Effector memory CD8-positive, alpha-beta T cell (primary cell): ENCODE results near the gene RPS21.

Experiments used
- ATAC-seq: fragments of 150-1000 bp; cut with Tn5 transposase; replicated peaks from 2 replicates; pipeline ENCODE4 v1.10.0; 2021; ENCODE audit warnings: mild to moderate bottlenecking, moderate library complexity
- DNase-seq, 3 experiments: peaks; one replicate each; pipeline ENCODE4 v3.0.0; 2021
- H3K27ac Mint-ChIP-seq, 2 donors: one replicate each; pipeline ENCODE4 v1.8.0; 2022; ENCODE audit warnings: mild to moderate bottlenecking in 2 of 2, mixed read lengths in 2 of 2, moderate library complexity in 2 of 2
- H3K27me3 Mint-ChIP-seq, 2 donors: one replicate each; pipeline ENCODE4 v1.8.0; 2022; ENCODE audit warnings: mixed read lengths in 2 of 2
- H3K36me3 Mint-ChIP-seq: one replicate; pipeline ENCODE4 v1.8.0; 2022; ENCODE audit warnings: mild to moderate bottlenecking, moderate library complexity, mixed read lengths; ENCODE audit not compliant: insufficient read depth
- H3K4me1 Mint-ChIP-seq, 2 donors: one replicate each; pipeline ENCODE4 v1.8.0; 2022; ENCODE audit warnings: low read depth in 2 of 2, mixed read lengths in 2 of 2
- H3K4me3 Mint-ChIP-seq, 2 donors: one replicate each; pipeline ENCODE4 v1.8.0; 2022; ENCODE audit warnings: mild to moderate bottlenecking in 2 of 2, mixed read lengths in 2 of 2, moderate library complexity in 2 of 2
- H3K9me3 Mint-ChIP-seq, 2 donors: one replicate each; pipeline ENCODE4 v1.8.0; 2022; ENCODE audit warnings: mixed read lengths in 2 of 2
- total RNA-seq, 9 experiments: gene quantifications; one replicate each; lab custom pipeline; 2026; lab: John Stamatoyannopoulos, UW

The RPS21 gene
- 204 to 382 (median 317) reads per million in 9 experiments for total RNA-seq

DNA sequence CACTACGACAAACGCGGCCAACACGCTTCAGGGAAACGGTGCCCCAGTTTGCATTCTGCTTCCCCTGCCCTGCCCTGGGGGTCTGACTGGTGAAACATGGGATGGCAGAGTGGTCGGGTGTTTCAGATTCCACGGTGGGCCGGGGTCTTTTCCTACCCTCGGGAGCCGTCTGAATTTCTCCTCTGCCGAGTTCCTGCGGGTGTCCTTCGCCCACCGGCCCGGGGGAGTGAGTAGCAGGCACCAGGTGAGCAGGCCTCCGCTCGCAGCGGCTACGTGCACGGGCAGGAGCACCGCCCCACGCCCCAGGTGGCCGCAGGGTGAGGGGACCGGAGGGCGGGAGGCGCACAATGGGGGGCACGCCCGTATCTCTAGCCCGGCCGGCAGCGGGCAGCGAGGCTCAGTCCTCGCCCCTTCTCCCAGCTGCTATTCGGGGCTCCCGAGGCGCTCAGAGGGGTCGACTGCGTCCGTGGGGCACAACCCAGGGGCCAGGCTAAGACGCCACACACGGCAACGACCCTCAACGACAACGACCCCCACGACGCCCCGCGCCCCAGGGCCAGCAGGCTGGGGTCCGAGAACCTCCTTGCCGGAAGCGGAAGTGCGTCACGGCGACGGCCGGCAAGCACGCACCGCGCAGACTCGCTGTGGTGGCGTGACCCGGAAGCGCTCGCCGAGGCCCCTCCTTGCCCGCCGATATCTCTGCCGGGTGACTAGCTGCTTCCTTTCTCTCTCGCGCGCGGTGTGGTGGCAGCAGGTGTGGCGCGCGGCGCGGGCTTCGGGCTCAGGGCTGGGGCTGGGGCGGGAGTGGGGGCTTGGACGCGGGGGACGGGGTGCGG lies at the start of gene RPS21:
TSS of gene RPS21 (plus strand) at position 721 of the 836 bp plus-strand sequence. CDS start 236 bp downstream, outside the sequence.
- ATAC-seq = peak; percentile 92
- Mint-ChIP-seq H3K27ac (peak within 1 kb of the TSS; percentile 95 to 96), H3K9me3 (peaks cover 0 to 4% of the 10 kb centered on the region in 2 donors), H3K27me3 (no peaks in the 10 kb centered on the region), H3K36me3 (peaks cover 48% of the 10 kb centered on the region), H3K4me1 (peaks cover 38 to 42% of the 10 kb centered on the region in 2 donors), H3K4me3 (peak within 1 kb of the TSS; percentile 88 to 93)
- peak; percentile 89 to 93 (median 91) for DNase-seq

- ATAC-seq = peak; percentile 55
- Mint-ChIP-seq H3K4me1 (peaks cover 0 to 10% of the 10 kb centered on the region in 2 donors), H3K27ac (no peak overlapping the region), H3K9me3 (no peaks in the 10 kb centered on the region), H3K4me3 (no peak overlapping the region), H3K27me3 (peaks cover 13 to 22% of the 10 kb centered on the region in 2 donors), H3K36me3 (peaks cover 11% of the 10 kb centered on the region)
- DNase-seq = no peak
These were observed 49.2 kb upstream of the RPS21 start for GRCh38 chr20:62337558-62338293.

DNA sequence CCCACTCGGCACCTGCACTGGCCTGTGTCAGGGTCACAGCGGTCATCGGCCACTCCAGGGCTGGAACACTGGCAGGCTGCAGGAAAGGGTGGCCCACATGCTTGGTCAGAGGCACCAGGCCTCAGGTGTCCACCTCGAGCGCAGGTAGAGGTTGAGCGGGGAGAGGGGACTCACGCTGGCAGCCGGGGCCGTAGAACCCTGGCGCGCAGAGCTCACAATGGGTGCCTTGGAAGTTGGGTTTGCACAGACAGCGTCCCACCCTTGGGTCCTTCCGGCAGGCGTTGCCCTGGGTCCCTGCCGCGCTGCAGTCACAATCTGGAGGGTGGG lies 48.6 kb upstream of the RPS21 start:
- DNase-seq (no peak), ATAC-seq (no peak)
- Mint-ChIP-seq H3K27me3 (peaks cover 13 to 26% of the 10 kb centered on the region in 2 donors), H3K4me1 (peaks cover 0 to 10% of the 10 kb centered on the region in 2 donors), H3K4me3 (no peak overlapping the region), H3K36me3 (peaks cover 11% of the 10 kb centered on the region), H3K27ac (no peak overlapping the region), H3K9me3 (no peaks in the 10 kb centered on the region)

DNA sequence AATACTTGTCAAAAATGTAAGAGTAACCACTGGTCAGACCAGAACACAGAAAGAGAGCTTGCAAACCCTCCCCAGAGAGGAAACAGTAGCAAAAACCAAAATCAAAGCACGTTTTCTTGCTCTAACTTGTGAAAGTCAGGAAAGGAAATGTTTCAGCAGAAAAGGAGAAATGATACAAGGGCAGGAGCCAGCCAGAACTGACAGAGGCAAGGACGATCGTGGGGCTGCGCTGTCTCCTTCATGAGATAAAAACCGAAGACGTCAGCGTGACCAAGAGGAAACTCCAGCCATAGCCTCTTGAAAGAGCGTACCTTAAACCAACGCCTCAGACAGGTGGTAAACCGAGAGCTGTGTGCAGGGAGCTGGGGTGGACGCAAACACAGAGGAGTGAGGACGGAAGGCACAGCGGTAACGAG lies 47.2 kb upstream of the RPS21 start:
- Mint-ChIP-seq H3K4me1 (peaks cover 0 to 10% of the 10 kb centered on the region in 2 donors), H3K27ac (no peak overlapping the region), H3K36me3 (peaks cover 11% of the 10 kb centered on the region), H3K9me3 (no peaks in the 10 kb centered on the region), H3K4me3 (peak overlapping the region in 1 of 2 donors; percentile 7), H3K27me3 (peaks cover 13 to 27% of the 10 kb centered on the region in 2 donors)
- DNase-seq = no peak
- no peak for ATAC-seq

DNA sequence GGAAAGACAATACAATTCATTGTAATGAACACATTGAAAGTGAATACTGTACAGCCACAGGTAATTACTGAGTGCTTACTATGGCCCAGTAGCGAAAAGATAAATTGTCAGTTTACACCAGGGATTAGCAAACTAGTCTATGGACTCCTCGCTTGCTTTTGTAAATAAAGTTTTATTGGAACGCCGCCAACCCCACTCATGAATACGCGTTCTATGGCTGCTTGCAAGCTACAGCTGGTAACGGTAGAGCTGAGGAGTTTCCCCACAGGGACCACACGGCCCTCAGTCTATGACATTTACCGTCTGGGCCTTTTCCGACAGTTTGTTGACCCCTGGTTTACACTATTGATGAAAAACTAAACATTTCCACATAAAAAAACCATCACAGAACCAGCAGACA lies 44.0 kb upstream of the RPS21 start:
- H3K4me1 Mint-ChIP-seq = peaks cover 0 to 1% of the 10 kb centered on the region in 2 donors
- ATAC-seq = no peak
- no peak overlapping the region for H3K27ac Mint-ChIP-seq

DNA sequence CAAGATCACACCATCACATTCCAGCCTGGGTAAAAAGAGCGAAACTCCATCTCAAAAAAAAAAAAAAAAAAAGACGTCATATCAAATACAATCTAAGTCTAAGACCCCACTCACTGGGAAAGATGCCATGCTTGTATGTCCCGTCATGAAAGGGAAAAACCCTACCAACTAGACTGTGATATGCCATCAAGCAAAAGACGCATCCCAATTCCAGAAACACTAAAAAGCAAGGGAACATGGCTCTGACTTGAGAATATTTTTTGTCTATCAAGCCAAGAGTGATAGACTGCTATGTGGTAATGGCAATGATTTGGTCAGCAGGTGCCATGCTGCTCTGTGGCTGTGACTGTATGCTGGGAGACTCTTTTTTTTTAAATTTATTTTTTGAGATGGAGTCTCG lies 42.8 kb upstream of the RPS21 start:
- Mint-ChIP-seq H3K9me3 (peaks cover 3 to 8% of the 10 kb centered on the region in 2 donors), H3K4me1 (no peaks in the 10 kb centered on the region), H3K27me3 (peaks cover 0 to 17% of the 10 kb centered on the region in 2 donors), H3K36me3 (peaks cover 8% of the 10 kb centered on the region), H3K27ac (no peak overlapping the region), H3K4me3 (no peak overlapping the region)
- DNase-seq (no peak), ATAC-seq (no peak)

More for the DNA sequence above, 44.0 kb upstream of the RPS21 start:
- Mint-ChIP-seq H3K36me3 (peaks cover 6% of the 10 kb centered on the region), H3K4me3 (no peak overlapping the region), H3K9me3 (no peaks in the 10 kb centered on the region), H3K27me3 (peaks cover 0 to 17% of the 10 kb centered on the region in 2 donors)
- DNase-seq = no peak

DNA sequence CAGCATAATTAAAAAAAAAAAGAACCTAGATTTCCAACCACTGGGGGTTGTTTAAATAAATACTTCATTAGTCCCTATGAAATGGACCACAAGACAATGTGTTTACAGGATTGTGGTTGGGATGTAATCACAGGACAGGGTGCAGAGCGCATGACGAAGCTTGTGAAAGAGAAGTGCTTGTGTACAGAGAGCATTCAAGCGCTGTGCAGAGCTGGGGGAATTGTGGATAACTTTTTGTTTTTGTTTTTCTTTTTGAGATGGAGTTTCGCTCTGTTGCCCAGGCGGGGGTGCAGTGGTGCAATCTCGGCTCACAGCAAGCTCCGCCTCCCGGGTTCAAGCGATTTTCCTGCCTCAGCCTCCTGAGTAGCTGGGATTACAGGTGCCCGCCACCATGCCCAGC lies 42.1 kb upstream of the RPS21 start:
- peaks cover 0 to 11% of the 10 kb centered on the region in 2 donors for H3K27me3 Mint-ChIP-seq
- H3K4me3 Mint-ChIP-seq = no peak overlapping the region
- H3K27ac Mint-ChIP-seq = no peak overlapping the region
- ATAC-seq = no peak
- peaks cover 8% of the 10 kb centered on the region for H3K36me3 Mint-ChIP-seq
- no peaks in the 10 kb centered on the region for H3K4me1 Mint-ChIP-seq
- DNase-seq = no peak
- H3K9me3 Mint-ChIP-seq = peaks cover 5 to 8% of the 10 kb centered on the region in 2 donors

GRCh38 chr20:62345681-62346370 lies 41.1 kb upstream of the RPS21 start:
- Mint-ChIP-seq H3K4me1 (no peaks in the 10 kb centered on the region), H3K27ac (no peak overlapping the region), H3K27me3 (peaks cover 0 to 6% of the 10 kb centered on the region in 2 donors), H3K4me3 (no peak overlapping the region), H3K36me3 (peaks cover 2% of the 10 kb centered on the region), H3K9me3 (peaks cover 5 to 8% of the 10 kb centered on the region in 2 donors)
- DNase-seq = no peak
- no peak for ATAC-seq

DNA sequence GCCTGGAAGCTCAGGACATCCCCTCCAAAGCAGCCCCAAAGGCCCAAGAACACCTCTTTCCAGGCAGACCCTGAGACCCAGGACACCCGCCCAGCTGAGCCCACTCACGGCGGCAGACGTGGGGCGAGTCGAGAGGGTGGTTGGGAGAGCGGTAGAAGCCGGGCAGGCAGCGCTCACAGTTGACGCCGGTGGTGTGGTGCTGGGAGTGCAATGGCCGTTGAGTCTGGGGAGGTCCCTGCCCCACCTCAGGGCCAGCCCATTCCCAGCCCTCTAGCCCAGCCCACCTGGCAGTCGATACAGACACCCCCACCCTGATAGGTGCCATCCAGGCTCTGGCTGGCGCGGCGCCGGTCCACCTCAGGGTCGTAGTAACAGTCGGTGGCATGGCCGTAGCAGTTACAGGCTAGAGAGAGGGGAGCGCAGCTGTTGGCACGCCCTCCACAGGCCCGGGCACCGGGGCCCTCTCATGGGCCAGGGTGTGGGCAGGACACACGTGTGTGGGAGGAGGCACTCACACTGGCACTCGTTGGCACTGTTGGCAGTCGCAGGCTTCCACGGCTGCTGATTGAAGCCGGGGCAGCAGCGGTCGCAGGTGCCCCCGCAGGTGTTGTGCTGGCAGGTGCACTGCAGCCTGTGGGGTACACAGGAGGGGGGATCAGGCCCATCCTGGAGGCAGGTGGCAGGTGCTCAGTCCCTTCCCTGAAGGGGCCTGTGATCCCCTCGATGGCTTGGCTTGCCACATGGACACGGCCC lies 40.3 kb upstream of the RPS21 start:
- DNase-seq (no peak), ATAC-seq (no peak)
- no peak overlapping the region for H3K27ac Mint-ChIP-seq
- no peaks in the 10 kb centered on the region for H3K4me1 Mint-ChIP-seq
- H3K27me3 Mint-ChIP-seq = peaks cover 0 to 6% of the 10 kb centered on the region in 2 donors
- H3K4me3 Mint-ChIP-seq = no peak overlapping the region
- H3K9me3 Mint-ChIP-seq = peaks cover 5 to 8% of the 10 kb centered on the region in 2 donors
- peaks cover 2% of the 10 kb centered on the region for H3K36me3 Mint-ChIP-seq

GRCh38 chr20:62347151-62347404 lies 39.8 kb upstream of the RPS21 start:
- DNase-seq (no peak), ATAC-seq (no peak)
- peaks cover 5 to 8% of the 10 kb centered on the region in 2 donors for H3K9me3 Mint-ChIP-seq
- peaks cover 0 to 6% of the 10 kb centered on the region in 2 donors for H3K27me3 Mint-ChIP-seq
- H3K4me1 Mint-ChIP-seq = no peaks in the 10 kb centered on the region
- H3K4me3 Mint-ChIP-seq = no peak overlapping the region
- peaks cover 2% of the 10 kb centered on the region for H3K36me3 Mint-ChIP-seq
- no peak overlapping the region for H3K27ac Mint-ChIP-seq

- Mint-ChIP-seq H3K4me3 (no peak overlapping the region), H3K27ac (no peak overlapping the region), H3K27me3 (peaks cover 0 to 6% of the 10 kb centered on the region in 2 donors), H3K9me3 (peaks cover 5 to 8% of the 10 kb centered on the region in 2 donors), H3K4me1 (no peaks in the 10 kb centered on the region), H3K36me3 (peaks cover 2% of the 10 kb centered on the region)
- no peak for DNase-seq
- ATAC-seq = no peak
These were observed 39.5 kb upstream of the RPS21 start for GRCh38 chr20:62347445-62347844.

GRCh38 chr20:62348604-62349003 lies 38.3 kb upstream of the RPS21 start:
- Mint-ChIP-seq H3K4me1 (no peaks in the 10 kb centered on the region), H3K27me3 (no peaks in the 10 kb centered on the region), H3K9me3 (peaks cover 5 to 8% of the 10 kb centered on the region in 2 donors), H3K27ac (no peak overlapping the region), H3K4me3 (peak overlapping the region in 1 of 2 donors; percentile 41), H3K36me3 (peaks cover 2% of the 10 kb centered on the region)
- no peak for ATAC-seq
- no peak for DNase-seq
